Bronchial epithelial cell (primary cell): Measurements from ENCODE around the gene LZTFL1. TPM values are rescaled to one million over a fixed set of nuclear protein-coding genes. Genes with fewer than 3 reads are reported as not detected.

Source experiments
- DNase-seq: peaks from one replicate; pipeline ENCODE4 v3.0.0-alpha.2; 2010; ENCODE audit warnings: low read depth
- FAIRE-seq: peaks from 2 replicates; lab custom pipeline; 2011; peaks lifted over from hg19 to GRCh38; lab: Jason Lieb, UNC
- H3K27me3 ChIP-seq: 2 replicates; pipeline ENCODE4 v1.5.1; 2011; ENCODE audit warnings: low read length; ENCODE audit not compliant: control insufficient read depth, insufficient read depth
- H3K36me3 ChIP-seq: 2 replicates; pipeline ENCODE4 v1.5.1; 2011; ENCODE audit warnings: low read length; ENCODE audit not compliant: control insufficient read depth, insufficient read depth
- H3K4me3 ChIP-seq: 2 replicates; pipeline ENCODE4 v1.5.1; 2011; ENCODE audit warnings: mild to moderate bottlenecking, low read depth, low read length, control low read depth
- CTCF ChIP-seq: IDR thresholded peaks from 2 replicates; pipeline ENCODE4 v1.5.1; 2011; ENCODE audit warnings: mild to moderate bottlenecking, moderate library complexity, low read length, control low read depth, inconsistent platforms; ENCODE audit not compliant: insufficient read depth, severe bottlenecking
- total RNA-seq: library from RNA; depleted of rRNA; stranded (reverse); fragments of >200 nt; gene quantifications from 2 replicates; pipeline ENCODE4 v1.2.1, GENCODE V29; 2014

Gene LZTFL1
- total RNA-seq, 1 donor from 2014 or later: 7.1 TPM

DNA sequence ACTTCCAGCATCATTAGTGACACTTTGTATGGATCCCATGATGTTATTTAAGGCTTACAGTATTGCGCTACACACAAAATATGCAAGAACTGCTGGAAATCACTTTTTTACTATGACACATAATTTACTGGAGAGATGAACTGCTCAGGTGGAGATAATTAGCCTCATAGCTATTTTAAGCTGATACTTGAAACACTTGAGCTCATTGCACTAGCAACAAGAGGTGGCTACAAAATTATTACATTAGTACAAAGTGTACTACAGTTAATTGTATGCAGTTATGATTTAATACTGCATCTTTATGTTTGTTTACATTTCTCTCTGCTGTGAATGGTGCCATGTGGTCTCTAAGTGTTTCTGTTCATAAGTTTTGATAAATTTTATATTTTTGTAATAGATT, 6.5 kb upstream of the LZTFL1 start:
- no peak for TF ChIP-seq CTCF
- no peak overlapping the region for H3K4me3 ChIP-seq
- H3K27me3 ChIP-seq: peaks cover 6% of the 10 kb centered on the region
- no peaks in the 10 kb centered on the region for H3K36me3 ChIP-seq
- DNase-seq (no peak), FAIRE-seq (no peak)

DNA sequence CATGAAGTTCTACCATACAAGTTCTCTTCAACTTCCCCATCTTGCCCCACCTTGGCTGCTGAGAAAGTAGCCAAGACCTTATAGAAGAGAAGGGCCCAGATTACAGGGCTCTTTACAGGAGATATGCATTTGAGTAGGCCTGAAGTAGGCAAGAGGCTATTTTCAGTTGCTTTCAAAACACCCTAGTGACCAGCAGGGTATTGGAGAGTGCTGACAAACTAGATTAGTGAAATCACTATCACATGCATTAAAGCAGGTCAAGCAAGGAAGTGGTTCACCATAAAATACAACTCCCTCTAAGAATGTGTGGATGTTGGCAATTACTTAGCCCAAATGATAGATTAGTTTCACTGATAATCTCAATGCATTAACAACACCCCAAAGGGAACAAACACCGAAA, 2.7 kb upstream of the LZTFL1 start:
- TF ChIP-seq CTCF: no peak
- DNase-seq (no peak), FAIRE-seq (no peak)
- Histone ChIP-seq H3K4me3 (no peak overlapping the region), H3K27me3 (peaks cover 4% of the 10 kb centered on the region), H3K36me3 (no peaks in the 10 kb centered on the region)

GRCh38 chr3:45842851-45843625, 1.1 kb upstream of the LZTFL1 start:
- peaks cover 2% of the 10 kb centered on the region for H3K27me3 ChIP-seq
- no peak for DNase-seq
- no peak for FAIRE-seq
- no peak for TF ChIP-seq CTCF
- no peak overlapping the region for H3K4me3 ChIP-seq
- no peaks in the 10 kb centered on the region for H3K36me3 ChIP-seq

DNA sequence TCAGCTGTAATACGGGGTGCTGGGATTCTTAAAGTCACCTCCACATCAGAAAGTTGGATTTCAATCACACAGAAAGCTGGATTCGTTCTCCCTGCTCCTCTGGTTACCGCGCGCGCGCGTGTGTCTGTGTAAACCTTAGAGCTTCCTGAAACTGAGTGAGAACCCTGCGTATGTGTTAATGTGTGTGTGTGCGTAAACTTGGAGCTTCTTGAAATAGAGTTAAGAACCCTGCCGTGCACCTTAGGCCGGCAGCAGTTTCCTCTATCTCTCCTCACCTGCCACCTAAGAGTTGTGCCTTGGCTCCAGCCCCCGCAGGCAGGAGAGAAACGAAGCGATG, 531 bp downstream of the LZTFL1 start:
- DNase-seq: peak; percentile 29
- no peaks in the 10 kb centered on the region for H3K27me3 ChIP-seq
- H3K36me3 ChIP-seq: peaks cover 2% of the 10 kb centered on the region
- TF ChIP-seq CTCF: no peak
- FAIRE-seq: no peak
- peak overlapping the region; percentile 91 for H3K4me3 ChIP-seq

- DNase-seq (no peak), FAIRE-seq (no peak)
- no peak for TF ChIP-seq CTCF
- no peak overlapping the region for H3K4me3 ChIP-seq
- H3K27me3 ChIP-seq: no peaks in the 10 kb centered on the region
- H3K36me3 ChIP-seq: peaks cover 2% of the 10 kb centered on the region
Measured at GRCh38 chr3:45838466-45838865, 3.5 kb downstream of the LZTFL1 start.

DNA sequence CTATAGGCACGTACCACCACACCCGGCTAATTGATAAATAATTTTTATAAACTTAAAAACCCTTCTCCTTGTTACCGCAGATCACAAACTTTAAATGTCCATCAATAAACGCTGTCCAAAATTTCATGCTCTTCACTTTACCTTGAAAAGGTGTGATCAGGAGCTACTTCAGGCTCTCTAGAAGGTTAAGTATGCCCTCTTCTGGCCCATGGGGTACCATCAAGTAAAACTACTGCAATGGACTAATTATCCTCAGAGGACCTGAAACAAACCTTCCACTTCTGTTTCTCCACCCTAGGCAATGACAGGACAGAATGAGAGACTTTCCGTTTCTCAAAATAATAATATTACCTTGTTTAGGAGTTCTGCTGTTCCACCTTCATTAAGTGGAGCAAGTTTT, 9.2 kb downstream of the LZTFL1 start:
- H3K27me3 ChIP-seq: no peaks in the 10 kb centered on the region
- TF ChIP-seq CTCF: peak; percentile 62
- DNase-seq: peak; percentile 63
- peaks cover 4% of the 10 kb centered on the region for H3K36me3 ChIP-seq
- no peak for FAIRE-seq
- H3K4me3 ChIP-seq: no peak overlapping the region
